B cell (primary cell): ENCODE data around the gene TBXT. TPM values are rescaled to one million over a fixed set of nuclear protein-coding genes. Genes with fewer than 3 reads are reported as not detected.

Source experiments
- ATAC-seq: fragments of 200-7000 bp; cut with Tn5 transposase; one replicate; pipeline ENCODE4 v1.10.0; 2021; ENCODE audit warnings: low read depth, mild to moderate bottlenecking, moderate number of reproducible peaks, moderate library complexity
- CTCF ChIA-PET: fragments of 350-600 bp; sonication (Branson Sonifier 250); formaldehyde crosslinking; loops from one replicate; lab custom pipeline; 2021; ENCODE audit warnings: antibody characterized with exemption, inconsistent platforms; lab: Charles Lee
- POLR2A ChIA-PET: fragments of 350-600 bp; sonication (Branson Sonifier 250); formaldehyde crosslinking; loops from one replicate; lab custom pipeline; 2021; ENCODE audit warnings: antibody characterized with exemption; lab: Charles Lee
- DNase-seq: peaks from one replicate; pipeline ENCODE4 v3.0.0; 2013
- H2AFZ ChIP-seq: 2 replicates; pipeline ENCODE4 v1.6.1; 2012; ENCODE audit warnings: mild to moderate bottlenecking, low read depth, low read length; ENCODE audit not compliant: insufficient read depth, poor library complexity, severe bottlenecking
- H3K27ac ChIP-seq, 2 donors: 1 replicate in 1 of 2; 2 replicates in 1 of 2; pipeline ENCODE4 v1.5.1; 2012 to 2013; ENCODE audit warnings: low read length in 2 of 2, mild to moderate bottlenecking in 2 of 2, moderate library complexity in 1 of 2
- H3K27me3 ChIP-seq, 4 experiments: fragments of 200-600 bp in 1 of 4; sonication (generic) in 1 of 4; replicated peaks in 1 of 4; 1 replicate in 2 of 4; 2 replicates in 2 of 4; pipeline versions ENCODE4 v1.6.1 to v1.7.0; 2013 to 2016; ENCODE audit warnings: low read length in 3 of 4, mild to moderate bottlenecking in 2 of 4, mixed read lengths in 1 of 4, moderate library complexity in 1 of 4; ENCODE audit not compliant: insufficient read depth in 4 of 4, control insufficient read depth in 3 of 4; ENCODE audit errors: control extremely low read depth in 1 of 4
- H3K36me3 ChIP-seq, 2 experiments: replicated peaks in 1 of 2; 1 replicate in 1 of 2; 2 replicates in 1 of 2; pipeline versions ENCODE4 v1.6.1 to v1.7.1; 2013; ENCODE audit warnings: low read length in 1 of 2; ENCODE audit not compliant: insufficient read depth in 2 of 2, control insufficient read depth in 1 of 2; ENCODE audit errors: control extremely low read depth in 1 of 2, extremely low read depth in 1 of 2
- H3K4me1 ChIP-seq, 2 donors: fragments of 200-600 bp in 1 of 2; sonication (generic) in 1 of 2; 1 replicate in 1 of 2; 2 replicates in 1 of 2; pipeline versions ENCODE4 v1.5.1 to v1.6.1; 2013 to 2017; ENCODE audit warnings: low read length in 2 of 2; ENCODE audit not compliant: control insufficient read depth in 2 of 2, insufficient read depth in 2 of 2
- H3K4me2 ChIP-seq: replicated peaks from 2 replicates; pipeline ENCODE3; 2012; ENCODE audit warnings: mild to moderate bottlenecking, low read depth, low read length; ENCODE audit not compliant: poor library complexity, severe bottlenecking
- H3K4me3 ChIP-seq, 5 experiments: fragments of 200-600 bp in 1 of 5; sonication (generic) in 1 of 5; 1 replicate in 3 of 5; 2 replicates in 2 of 5; pipeline versions ENCODE4 v1.5.1 to v1.7.0; 2011 to 2016; ENCODE audit warnings: low read length in 4 of 5, mild to moderate bottlenecking in 4 of 5, low read depth in 2 of 5, control low read depth in 1 of 5, moderate library complexity in 1 of 5; ENCODE audit not compliant: insufficient read depth in 1 of 5; ENCODE audit errors: control extremely low read depth in 1 of 5, extremely low read depth in 1 of 5
- H3K79me2 ChIP-seq: fragments of 200-600 bp; sonication (generic); one replicate; pipeline ENCODE4 v1.6.0; 2016; ENCODE audit warnings: low read length; ENCODE audit not compliant: control insufficient read depth, insufficient read depth
- H3K9ac ChIP-seq: fragments of 200-600 bp; sonication (generic); 2 replicates; pipeline ENCODE4 v1.6.1; 2017; ENCODE audit warnings: mild to moderate bottlenecking, low read length, moderate library complexity
- H3K9me3 ChIP-seq, 3 donors: one replicate each; pipeline versions ENCODE4 v1.6.1 to v1.7.1; 2013; ENCODE audit warnings: low read length in 2 of 3; ENCODE audit not compliant: control insufficient read depth in 2 of 3, insufficient read depth in 1 of 3; ENCODE audit errors: control extremely low read depth in 1 of 3
- H4K20me1 ChIP-seq: 2 replicates; pipeline ENCODE4 v1.6.0; 2012; ENCODE audit warnings: mild to moderate bottlenecking, low read length; ENCODE audit not compliant: insufficient read depth, control insufficient read depth, poor library complexity, severe bottlenecking
- H3K27ac Mint-ChIP-seq: one replicate; pipeline ENCODE4 v1.8.0; 2021; ENCODE audit warnings: mixed read lengths
- H3K27me3 Mint-ChIP-seq: one replicate; pipeline ENCODE4 v1.8.0; 2021; ENCODE audit warnings: mixed read lengths
- H3K4me1 Mint-ChIP-seq: one replicate; pipeline ENCODE4 v1.8.0; 2021; ENCODE audit warnings: mixed read lengths
- H3K4me3 Mint-ChIP-seq: one replicate; pipeline ENCODE4 v1.8.0; 2021; ENCODE audit warnings: mixed read lengths
- H3K9me3 Mint-ChIP-seq: one replicate; pipeline ENCODE4 v1.8.0; 2022; ENCODE audit warnings: mixed read lengths; ENCODE audit not compliant: insufficient read depth
- EZH2 ChIP-seq: IDR thresholded peaks from 2 replicates; pipeline ENCODE4 v1.6.1; 2012; ENCODE audit warnings: borderline replicate concordance, low read depth, mild to moderate bottlenecking, moderate library complexity, low read length; ENCODE audit not compliant: insufficient read depth, poor library complexity, severe bottlenecking
- WGBS: methylation state at CpG from one replicate; pipeline ENCODE4 v1.1.5; 2013; ENCODE audit warnings: missing lambda C conversion rate; ENCODE audit not compliant: insufficient coverage; 5-methylcytosine and 5-hydroxymethylcytosine counted together
- intact Hi-C: fragments of 100-400 bp; cut with micrococcal nuclease; formaldehyde crosslinking; loops from one replicate; pipeline ENCODE4 v1.10.0; 2022
- polyA plus RNA-seq: library from polyadenylated mRNA; depleted of rRNA; stranded (reverse); fragments of >200 nt; gene quantifications from 2 replicates; pipeline ENCODE4 v1.2.3, GENCODE V29; 2012
- total RNA-seq, 2 donors: library from RNA; stranded (reverse); fragments of 120-200 nt in 1 of 2; gene quantifications; 1 replicate in 1 of 2; 2 replicates in 1 of 2; pipeline versions ENCODE4 v1.2.3 to v1.2.4, GENCODE V29; 2013 to 2022
- TF ChIP-seq, protein P1 (sequence below): fragments of 200-600 bp; IDR thresholded peaks from one replicate; pipeline ENCODE4 v1.8.0; 2022; ENCODE audit warnings: antibody characterized with exemption, mild to moderate bottlenecking

TBXT gene
- total and polyA plus RNA-seq, 2 donors (not counting 1 experiment from before 2014, with no cell fraction given) = 0.63 TPM; not detected in 1

DNA sequence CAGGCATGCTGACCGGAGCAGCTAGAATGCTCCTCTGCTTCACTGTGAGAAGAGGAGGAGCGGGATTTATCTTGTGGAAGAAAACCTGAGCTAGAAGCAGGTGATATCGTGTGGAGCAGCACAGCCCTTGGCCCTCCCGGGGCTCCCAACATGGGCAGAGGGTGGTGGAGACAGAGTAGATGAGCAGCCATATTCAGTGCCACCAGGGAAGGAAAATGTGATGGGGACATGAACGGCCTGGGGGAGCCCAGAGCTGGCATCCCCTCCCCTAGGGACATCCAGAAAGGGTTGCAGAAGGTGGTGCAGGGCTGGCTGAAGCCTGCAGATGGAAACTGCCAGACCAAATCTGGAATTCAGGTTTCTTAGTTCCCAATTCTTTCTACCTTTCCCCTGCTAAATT is 24.9 kb upstream of the TBXT start:
- Mint-ChIP-seq H3K27me3 (peaks cover 2% of the 10 kb centered on the region), H3K4me1 (peaks cover 14% of the 10 kb centered on the region), H3K9me3 (no peaks in the 10 kb centered on the region), H3K4me3 (no peak overlapping the region), H3K27ac (no peak overlapping the region)
- H3K4me2 ChIP-seq = no peak overlapping the region
- peaks cover 11 to 15% of the 10 kb centered on the region in 2 donors for H3K4me1 ChIP-seq
- 96% methylated on average over 4 of the region's 5 CpGs for WGBS
- no peaks in the 10 kb centered on the region for H3K9me3 ChIP-seq
- H3K9ac ChIP-seq = no peak overlapping the region
- TF ChIP-seq EZH2 = no peak
- TF ChIP-seq, protein P1, sequence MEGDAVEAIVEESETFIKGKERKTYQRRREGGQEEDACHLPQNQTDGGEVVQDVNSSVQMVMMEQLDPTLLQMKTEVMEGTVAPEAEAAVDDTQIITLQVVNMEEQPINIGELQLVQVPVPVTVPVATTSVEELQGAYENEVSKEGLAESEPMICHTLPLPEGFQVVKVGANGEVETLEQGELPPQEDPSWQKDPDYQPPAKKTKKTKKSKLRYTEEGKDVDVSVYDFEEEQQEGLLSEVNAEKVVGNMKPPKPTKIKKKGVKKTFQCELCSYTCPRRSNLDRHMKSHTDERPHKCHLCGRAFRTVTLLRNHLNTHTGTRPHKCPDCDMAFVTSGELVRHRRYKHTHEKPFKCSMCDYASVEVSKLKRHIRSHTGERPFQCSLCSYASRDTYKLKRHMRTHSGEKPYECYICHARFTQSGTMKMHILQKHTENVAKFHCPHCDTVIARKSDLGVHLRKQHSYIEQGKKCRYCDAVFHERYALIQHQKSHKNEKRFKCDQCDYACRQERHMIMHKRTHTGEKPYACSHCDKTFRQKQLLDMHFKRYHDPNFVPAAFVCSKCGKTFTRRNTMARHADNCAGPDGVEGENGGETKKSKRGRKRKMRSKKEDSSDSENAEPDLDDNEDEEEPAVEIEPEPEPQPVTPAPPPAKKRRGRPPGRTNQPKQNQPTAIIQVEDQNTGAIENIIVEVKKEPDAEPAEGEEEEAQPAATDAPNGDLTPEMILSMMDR = no peak
- no peaks in the 10 kb centered on the region for H3K79me2 ChIP-seq
- no peak overlapping the region for H3K27ac ChIP-seq
- H4K20me1 ChIP-seq = no peaks in the 10 kb centered on the region
- H2AFZ ChIP-seq = no peak overlapping the region
- intact Hi-C loops = no loop called here
- CTCF ChIA-PET = no interaction called here
- POLR2A ChIA-PET = no interaction called here
- no peak overlapping the region for H3K4me3 ChIP-seq
- no peaks in the 10 kb centered on the region for H3K36me3 ChIP-seq
- H3K27me3 ChIP-seq = no peaks in the 10 kb centered on the region
- ATAC-seq (no peak), DNase-seq (no peak)

DNA sequence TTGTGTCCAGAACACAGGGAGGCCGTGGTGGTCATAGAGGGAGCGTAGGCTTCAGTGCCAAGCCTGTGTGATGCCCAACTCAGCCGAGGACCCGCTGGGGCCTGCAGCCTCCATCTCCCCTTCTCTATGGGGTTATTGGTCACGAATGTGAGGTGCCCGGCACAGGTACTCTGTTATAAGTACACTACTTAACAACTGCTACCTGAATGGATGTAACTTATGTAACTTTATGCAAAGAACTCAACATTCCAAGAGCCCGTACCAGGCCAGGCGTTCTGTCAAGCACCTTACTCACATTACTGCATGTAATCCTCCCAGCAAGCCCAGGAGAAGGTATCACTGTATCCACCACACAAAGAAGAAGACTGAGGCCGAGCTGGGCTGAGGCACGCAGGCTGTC is 24.5 kb upstream of the TBXT start:
- peaks cover 14% of the 10 kb centered on the region for H3K4me1 Mint-ChIP-seq
- Histone ChIP-seq H2AFZ (no peak overlapping the region), H3K9ac (no peak overlapping the region), H3K9me3 (no peaks in the 10 kb centered on the region), H3K4me2 (no peak overlapping the region), H3K27me3 (no peaks in the 10 kb centered on the region), H3K79me2 (no peaks in the 10 kb centered on the region), H3K4me3 (no peak overlapping the region), H3K4me1 (peaks cover 11 to 15% of the 10 kb centered on the region in 2 donors), H3K27ac (no peak overlapping the region), H4K20me1 (no peaks in the 10 kb centered on the region), H3K36me3 (no peaks in the 10 kb centered on the region)
- H3K4me3 Mint-ChIP-seq = no peak overlapping the region
- H3K9me3 Mint-ChIP-seq = no peaks in the 10 kb centered on the region
- DNase-seq (no peak), ATAC-seq (no peak)
- intact Hi-C loops = no loop called here
- no peak overlapping the region for H3K27ac Mint-ChIP-seq
- WGBS = 100% methylated on average over 5 of the region's 10 CpGs
- ChIA-PET CTCF (no interaction called here), POLR2A (no interaction called here)
- TF ChIP-seq, protein P1 = no peak
- no peak for TF ChIP-seq EZH2
- H3K27me3 Mint-ChIP-seq = no peaks in the 10 kb centered on the region
